ENCODE data around the gene CCDC154. TPM values are rescaled to one million over a fixed set of nuclear protein-coding genes. Genes with fewer than 3 reads are reported as not detected.

CCDC154 gene
- total RNA-seq, 6 experiments from 2014 or later, result 0.25 to 1.7 (median 0.79) TPM; not detected in 1

DNA sequence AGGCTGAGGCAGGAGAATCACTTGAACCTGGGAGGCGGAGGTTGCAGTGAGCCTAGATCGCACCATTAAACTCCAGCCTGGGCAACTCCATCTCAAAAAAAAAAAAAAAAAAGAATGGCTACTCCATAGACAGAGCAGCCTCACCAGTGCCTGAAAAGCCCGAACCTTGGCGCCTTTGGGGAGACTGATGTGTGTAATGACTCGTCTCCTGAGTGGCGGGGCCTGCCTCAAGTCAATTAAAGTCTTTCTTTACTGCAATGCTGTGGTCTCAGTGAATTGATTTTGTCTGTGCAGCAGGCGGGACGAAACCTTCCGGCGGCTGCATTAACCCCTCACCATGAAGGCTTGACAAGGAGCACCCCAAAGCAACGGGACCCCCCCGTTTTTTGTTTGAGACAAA, 20.3 kb downstream of the CCDC154 start:
- 87% methylated on average over 3 of the region's 12 CpGs for WGBS (ENCODE audit: insufficient coverage, low coverage, low lambda C conversion rate, missing lambda C conversion rate)
- TF ChIP-seq, protein P1, sequence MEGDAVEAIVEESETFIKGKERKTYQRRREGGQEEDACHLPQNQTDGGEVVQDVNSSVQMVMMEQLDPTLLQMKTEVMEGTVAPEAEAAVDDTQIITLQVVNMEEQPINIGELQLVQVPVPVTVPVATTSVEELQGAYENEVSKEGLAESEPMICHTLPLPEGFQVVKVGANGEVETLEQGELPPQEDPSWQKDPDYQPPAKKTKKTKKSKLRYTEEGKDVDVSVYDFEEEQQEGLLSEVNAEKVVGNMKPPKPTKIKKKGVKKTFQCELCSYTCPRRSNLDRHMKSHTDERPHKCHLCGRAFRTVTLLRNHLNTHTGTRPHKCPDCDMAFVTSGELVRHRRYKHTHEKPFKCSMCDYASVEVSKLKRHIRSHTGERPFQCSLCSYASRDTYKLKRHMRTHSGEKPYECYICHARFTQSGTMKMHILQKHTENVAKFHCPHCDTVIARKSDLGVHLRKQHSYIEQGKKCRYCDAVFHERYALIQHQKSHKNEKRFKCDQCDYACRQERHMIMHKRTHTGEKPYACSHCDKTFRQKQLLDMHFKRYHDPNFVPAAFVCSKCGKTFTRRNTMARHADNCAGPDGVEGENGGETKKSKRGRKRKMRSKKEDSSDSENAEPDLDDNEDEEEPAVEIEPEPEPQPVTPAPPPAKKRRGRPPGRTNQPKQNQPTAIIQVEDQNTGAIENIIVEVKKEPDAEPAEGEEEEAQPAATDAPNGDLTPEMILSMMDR (IDR thresholded peaks at IDR 0.05), result no peak
- TF ChIP-seq POLR2A (IDR thresholded peaks at IDR 0.05), result no peak

DNA sequence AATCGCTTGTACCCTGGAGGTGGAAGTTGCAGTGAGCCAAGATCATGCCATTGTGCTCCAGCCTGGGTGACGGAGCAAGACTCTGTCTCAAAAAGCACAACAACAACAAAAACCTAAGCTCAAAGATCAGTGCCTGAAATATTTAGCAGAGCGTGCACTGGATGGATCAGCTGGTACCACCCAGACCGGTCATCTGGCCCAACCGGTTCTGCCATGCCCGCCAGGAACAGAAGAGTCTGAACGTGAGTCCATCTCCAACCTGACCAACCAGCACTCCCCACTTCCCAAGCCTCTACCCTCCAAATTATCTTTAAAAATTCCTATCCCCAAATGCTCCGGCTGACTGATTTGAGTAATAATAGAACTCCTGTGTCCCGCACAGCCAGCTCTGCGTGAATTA, 22.3 kb downstream of the CCDC154 start:
- no peak for DNase-seq
- Histone ChIP-seq H3K36me3 (no peaks in the 10 kb centered on the region), H3K4me1 (peaks cover 0 to 11% (median 6%) of the 10 kb centered on the region in 4 donors), H3K27me3 (no peaks in the 10 kb centered on the region), H3K4me3 (no peak overlapping the region), H3K27ac (no peak overlapping the region), H3K9me3 (no peaks in the 10 kb centered on the region)
- TF ChIP-seq POLR2A (IDR thresholded peaks at IDR 0.05), result no peak
- TF ChIP-seq, protein P1 (IDR thresholded peaks at IDR 0.05), result no peak
- 89% methylated on average over 4 of the region's 10 CpGs for WGBS (ENCODE audit: insufficient coverage, low coverage, low lambda C conversion rate, missing lambda C conversion rate)
- intact Hi-C loops (cut with DNase I), result no loop called here
- ATAC-seq, result no peak

More for the DNA sequence above, 20.3 kb downstream of the CCDC154 start:
- DNase-seq (no peak), ATAC-seq (no peak)
- Histone ChIP-seq H3K4me1 (peaks cover 0 to 11% (median 6%) of the 10 kb centered on the region in 4 donors), H3K36me3 (no peaks in the 10 kb centered on the region), H3K9me3 (no peaks in the 10 kb centered on the region), H3K4me3 (no peak overlapping the region), H3K27ac (no peak overlapping the region), H3K27me3 (no peaks in the 10 kb centered on the region)
- intact Hi-C loops (cut with DNase I), result no loop called here

DNA sequence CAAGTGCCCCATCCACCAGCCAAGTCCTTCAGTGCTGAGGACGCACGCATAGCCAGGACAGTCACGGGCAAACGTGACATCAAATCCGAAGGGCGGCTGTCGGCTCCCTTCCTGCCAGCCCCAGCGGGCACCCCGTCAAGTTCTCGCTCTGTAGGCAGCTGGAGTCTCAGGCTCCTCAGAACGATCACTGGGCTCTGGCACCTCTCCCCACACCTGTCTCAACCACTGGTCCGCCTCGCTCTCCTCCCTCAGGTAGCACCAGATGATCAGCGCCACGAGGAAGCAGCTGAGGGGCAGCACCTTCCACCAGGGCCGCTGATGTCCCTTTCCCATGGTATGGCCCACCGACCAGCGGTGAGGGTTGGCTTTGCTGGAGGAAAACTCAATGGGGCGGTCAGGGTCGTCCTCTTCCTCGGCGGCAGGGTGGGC, 24.2 kb downstream of the CCDC154 start:
- intact Hi-C loops (cut with DNase I), result no loop called here
- Histone ChIP-seq H3K27me3 (no peaks in the 10 kb centered on the region), H3K9me3 (no peaks in the 10 kb centered on the region), H3K36me3 (no peaks in the 10 kb centered on the region), H3K4me1 (peaks cover 0 to 11% (median 6%) of the 10 kb centered on the region in 4 donors), H3K27ac (peak overlapping the region in 2 of 3 donors; percentile 88 to 89), H3K4me3 (peak overlapping the region; percentile 72 to 100 (median 95))
- 0% methylated on average over 1 of the region's 22 CpGs for WGBS (ENCODE audit: insufficient coverage, low coverage, low lambda C conversion rate, missing lambda C conversion rate)
- DNase-seq (peak in 2 of 3 donors; percentile 44 to 62), ATAC-seq (peak in 2 of 4 donors; percentile 2)
- no peak for TF ChIP-seq POLR2A (IDR thresholded peaks at IDR 0.05)
- TF ChIP-seq, protein P1 (IDR thresholded peaks at IDR 0.05), result no peak

DNA sequence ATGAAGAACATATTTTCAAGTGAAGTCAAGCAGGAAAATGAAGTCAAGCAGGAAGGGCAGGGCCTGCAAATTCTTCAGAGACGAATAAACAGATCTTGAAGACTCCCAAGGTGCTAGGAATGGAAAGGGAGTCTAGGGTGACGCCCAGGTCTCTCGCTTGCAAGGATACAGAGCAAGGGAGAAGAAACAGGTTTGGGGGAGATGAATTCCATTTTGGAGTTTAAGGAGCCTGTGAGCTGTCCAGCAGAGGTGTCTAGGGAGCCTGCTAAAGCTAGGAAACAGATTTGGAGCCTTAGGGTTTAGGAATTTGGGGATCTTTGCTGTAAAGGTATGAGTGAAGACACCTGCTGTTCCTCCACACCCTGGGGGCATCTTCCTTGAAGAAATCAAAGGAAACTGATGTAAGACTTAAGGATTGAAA, 27.8 kb downstream of the CCDC154 start:
- 52% methylated on average over 3 of the region's 3 CpGs for WGBS (ENCODE audit: insufficient coverage, low coverage, low lambda C conversion rate, missing lambda C conversion rate)
- ATAC-seq, result no peak

More for the DNA sequence above, 27.8 kb downstream of the CCDC154 start:
- Histone ChIP-seq H3K36me3 (no peaks in the 10 kb centered on the region), H3K27me3 (no peaks in the 10 kb centered on the region), H3K27ac (no peak overlapping the region), H3K4me3 (no peak overlapping the region), H3K4me1 (peaks cover 0 to 11% (median 6%) of the 10 kb centered on the region in 4 donors), H3K9me3 (no peaks in the 10 kb centered on the region)
- DNase-seq, result no peak
- TF ChIP-seq, protein P1 (IDR thresholded peaks at IDR 0.05), result no peak
- TF ChIP-seq POLR2A (IDR thresholded peaks at IDR 0.05), result no peak
- intact Hi-C loops (cut with DNase I), result no loop called here

All from right lobe of liver (tissue), 6 donors.